ENCODE data around the gene CGB5. TPM values are rescaled to one million over a fixed set of nuclear protein-coding genes. Genes with fewer than 3 reads are reported as not detected.
"Not testable (repeated sequence)": the region's sequence is repeated elsewhere in the genome, so short reads cannot be mapped to it uniquely, and the experiment has no call there.

Gene CGB5
- total RNA-seq, 1 experiment from 2014 or later = 0.16 TPM

DNA sequence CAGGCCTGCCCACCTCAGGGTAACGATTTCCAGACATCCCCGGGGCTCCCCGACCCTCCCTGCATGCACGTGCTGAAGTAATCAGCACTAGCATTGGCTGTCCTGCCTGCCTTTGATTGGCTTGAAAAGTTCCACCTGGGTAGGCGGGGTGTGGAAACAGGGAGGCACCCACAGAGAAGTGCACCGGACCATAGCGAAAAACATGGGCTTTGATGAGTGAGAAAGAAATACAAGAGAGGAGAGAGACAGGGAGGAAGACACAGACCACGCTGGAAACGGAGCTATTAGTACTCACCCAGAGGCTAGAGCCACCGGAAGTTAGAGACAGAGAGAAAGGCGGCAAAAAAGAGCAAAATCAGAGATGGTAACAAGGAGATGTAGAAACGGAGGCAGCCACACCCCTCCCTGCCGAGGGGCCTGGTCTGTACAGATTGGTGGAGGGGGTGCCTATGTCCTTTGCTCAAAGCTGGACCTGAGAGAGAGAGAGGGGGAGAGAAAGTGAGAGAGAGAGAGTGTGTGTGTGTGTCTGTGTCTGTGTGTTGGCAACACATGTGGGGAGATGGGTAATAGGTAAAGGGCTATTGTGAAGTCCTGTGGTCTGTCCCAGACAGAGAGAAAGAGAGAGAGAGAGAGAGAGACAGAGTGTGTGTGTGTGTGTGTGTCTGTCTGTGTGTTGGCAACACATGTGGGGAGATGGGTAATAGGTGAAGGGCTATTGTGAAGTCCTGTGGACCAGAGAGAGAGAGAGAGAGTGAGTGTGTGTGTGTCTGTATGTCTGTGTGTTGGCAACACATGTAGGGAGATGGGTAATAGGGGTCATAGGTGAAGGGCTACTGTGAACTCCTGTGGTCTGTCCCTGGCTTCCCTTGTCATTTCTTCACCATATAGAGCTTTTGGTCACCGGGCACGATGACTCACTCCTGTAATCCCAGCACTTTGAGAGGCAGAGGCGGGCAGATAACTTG lies 22.4 kb upstream of the CGB5 start:
- peak; percentile 76 for DNase-seq (ENCODE audit: low read depth)

GRCh38 chr19:49022116-49022515 lies 21.5 kb upstream of the CGB5 start:
- DNase-seq (ENCODE audit: low read depth) = no peak

DNA sequence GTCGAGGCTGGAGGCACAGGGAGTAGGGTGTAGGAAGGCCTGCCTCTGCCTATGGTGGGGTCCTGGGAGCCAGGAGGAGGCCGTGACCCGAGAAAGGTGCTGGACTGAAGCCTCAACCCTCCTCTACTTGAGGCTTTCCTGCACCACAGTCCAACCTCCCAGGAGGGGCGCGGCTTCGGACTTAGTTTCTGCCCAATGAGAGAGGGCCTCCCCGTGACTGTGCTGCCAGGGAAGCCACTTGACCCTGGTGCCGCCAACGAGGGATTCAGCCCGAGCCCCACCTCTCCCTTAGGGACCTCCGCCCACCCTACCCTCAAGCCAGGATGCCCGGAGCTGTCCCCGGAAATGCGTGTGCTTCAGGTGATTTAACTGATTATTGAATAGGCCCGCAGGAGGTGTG lies 19.4 kb upstream of the CGB5 start, which contains the start of gene CGB3:
Gene CGB3, minus strand, starts transcription at position 101 of the 400 bp plus-strand sequence. CDS start 362 bp downstream, outside the sequence.
- not testable (repeated sequence) for DNase-seq (ENCODE audit: low read depth)

GRCh38 chr19:49025088-49025487 lies 18.6 kb upstream of the CGB5 start:
- not testable (repeated sequence) for DNase-seq (ENCODE audit: low read depth)

GRCh38 chr19:49025599-49025998 lies 18.0 kb upstream of the CGB5 start:
- not testable (repeated sequence) for DNase-seq (ENCODE audit: low read depth)

GRCh38 chr19:49028686-49029085 lies 15.0 kb upstream of the CGB5 start:
- not testable (repeated sequence) for DNase-seq (ENCODE audit: low read depth)

GRCh38 chr19:49029749-49030148 lies 13.9 kb upstream of the CGB5 start:
- not testable (repeated sequence) for DNase-seq (ENCODE audit: low read depth)

DNA sequence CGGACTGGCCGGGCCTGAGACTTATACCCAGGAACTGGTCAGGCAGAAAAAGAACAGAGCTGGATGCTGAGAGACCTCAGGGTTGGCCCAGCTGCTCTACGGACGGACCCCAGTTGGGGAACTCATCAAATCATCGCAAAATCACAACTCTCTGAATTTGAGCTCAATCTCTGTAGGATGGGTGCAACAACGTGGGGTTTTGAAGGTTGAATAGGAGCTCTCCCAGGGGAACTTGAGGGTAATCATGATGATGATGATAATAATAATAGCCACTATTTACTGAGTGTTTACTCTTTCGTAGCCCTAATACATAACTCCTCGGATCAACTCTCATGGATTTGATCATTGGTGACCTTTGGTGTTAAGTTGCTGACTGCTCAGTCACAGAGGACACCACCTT lies 13.3 kb upstream of the CGB5 start:
- DNase-seq (ENCODE audit: low read depth) = not testable (repeated sequence)

GRCh38 chr19:49031642-49032301 lies 11.9 kb upstream of the CGB5 start, which contains the start of gene CGB2:
Gene CGB2 (plus strand): TSS chr19:49031890. CDS start chr19:49032096, 206 bp downstream.
- DNase-seq (ENCODE audit: low read depth) = not testable (repeated sequence)

- DNase-seq (ENCODE audit: low read depth) = not testable (repeated sequence)
Measured at GRCh38 chr19:49036815-49037214, 6.8 kb upstream of the CGB5 start, which contains the start of gene CGB1. Gene CGB1 (minus strand): TSS chr19:49036895. CDS start chr19:49036711, 184 bp downstream.

DNA sequence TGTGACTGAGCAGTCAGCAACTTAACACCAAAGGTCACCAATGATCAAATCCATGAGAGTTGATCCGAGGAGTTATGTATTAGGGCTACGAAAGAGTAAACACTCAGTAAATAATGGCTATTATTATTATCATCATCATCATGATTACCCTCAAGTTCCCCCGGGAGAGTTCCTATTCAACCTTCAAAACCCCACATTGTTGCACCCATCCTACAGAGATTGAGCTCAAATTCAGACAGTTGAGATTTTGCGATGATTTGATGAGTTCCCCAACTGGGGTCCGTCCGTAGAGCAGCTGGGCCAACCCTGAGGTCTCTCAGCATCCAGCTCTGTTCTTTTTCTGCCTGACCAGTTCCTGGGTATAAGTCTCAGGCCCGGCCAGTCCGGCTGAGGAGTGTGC lies 5.5 kb upstream of the CGB5 start:
- DNase-seq (ENCODE audit: low read depth) = not testable (repeated sequence)

GRCh38 chr19:49038557-49039276 lies 4.9 kb upstream of the CGB5 start:
- DNase-seq (ENCODE audit: low read depth) = peak; percentile 86

DNA sequence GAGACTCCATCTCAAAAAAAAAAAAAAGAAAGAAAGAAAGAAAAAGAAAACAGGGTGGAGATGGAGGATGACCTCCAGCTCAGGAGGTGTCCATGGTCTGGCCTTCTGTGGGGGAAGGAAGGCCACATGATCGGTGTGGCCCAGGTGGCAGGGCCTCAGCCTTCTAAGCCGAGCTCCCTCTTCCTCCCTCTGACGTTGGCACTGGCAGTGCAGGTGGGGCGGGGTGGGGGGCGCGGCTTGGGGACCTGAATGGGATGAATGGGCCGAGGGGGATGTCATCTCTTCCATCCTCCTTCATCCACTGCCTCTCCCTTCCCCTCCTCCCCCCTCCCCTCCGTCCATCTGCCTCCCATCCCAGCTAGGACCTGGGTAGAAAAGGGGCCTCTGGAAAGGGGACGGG lies 3.9 kb upstream of the CGB5 start:
- not testable (repeated sequence) for DNase-seq (ENCODE audit: low read depth)

DNA sequence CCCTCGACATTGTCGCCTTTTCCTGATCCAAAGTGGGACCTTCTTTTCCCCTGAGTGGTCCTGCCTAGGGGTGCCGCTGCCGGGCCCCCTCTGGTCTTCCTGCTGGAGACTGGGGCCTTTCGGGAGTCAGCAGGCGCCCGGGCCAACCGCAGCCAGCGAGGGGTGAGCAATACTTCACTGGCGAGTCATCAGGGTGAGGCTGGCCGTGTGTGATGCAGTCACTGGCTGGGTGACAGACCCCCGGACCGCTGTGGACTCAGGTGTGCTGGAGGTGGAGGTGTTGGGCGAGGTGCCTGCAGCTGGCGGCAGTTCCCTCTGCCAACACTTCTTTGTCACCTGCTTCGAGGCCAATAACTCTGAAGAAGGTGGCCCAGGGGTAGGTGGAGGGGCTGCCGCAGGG lies 1.5 kb upstream of the CGB5 start:
- DNase-seq (ENCODE audit: low read depth) = peak; percentile 71

DNA sequence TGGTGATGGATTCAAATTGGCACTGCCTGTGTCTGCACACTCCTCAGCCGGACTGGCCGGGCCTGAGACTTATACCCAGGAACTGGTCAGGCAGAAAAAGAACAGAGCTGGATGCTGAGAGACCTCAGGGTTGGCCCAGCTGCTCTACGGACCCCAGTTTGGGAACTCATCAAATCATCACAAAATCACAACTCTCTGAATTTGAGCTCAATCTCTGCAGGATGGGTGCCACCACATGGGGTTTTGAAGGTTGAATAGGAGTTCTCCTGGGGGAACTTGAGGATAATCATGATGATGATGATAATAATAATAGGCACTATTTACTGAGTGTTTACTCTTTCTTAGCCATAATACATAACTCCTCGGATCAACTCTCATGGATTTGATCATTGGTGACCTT lies 982 bp upstream of the CGB5 start:
- DNase-seq (ENCODE audit: low read depth) = not testable (repeated sequence)

DNA sequence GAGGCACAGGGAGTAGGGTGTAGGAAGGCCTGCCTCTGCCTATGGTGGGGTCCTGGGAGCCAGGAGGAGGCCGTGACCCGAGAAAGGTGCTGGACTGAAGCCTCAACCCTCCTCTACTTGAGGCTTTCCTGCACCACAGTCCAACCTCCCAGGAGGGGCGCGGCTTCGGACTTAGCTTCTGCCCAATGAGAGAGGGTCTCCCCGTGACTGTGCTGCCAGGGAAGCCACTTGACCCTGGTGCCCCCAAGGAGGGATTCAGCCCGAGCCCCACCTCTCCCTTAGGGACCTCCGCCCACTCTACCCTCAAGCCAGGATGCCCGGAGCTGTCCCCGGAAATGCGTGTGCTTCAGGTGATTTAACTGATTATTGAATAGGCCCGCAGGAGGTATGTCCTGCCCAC lies 5.4 kb downstream of the CGB5 start, which contains the start of gene CGB8:
Gene CGB8, minus strand, starts transcription at position 101 of the 400 bp plus-strand sequence. CDS start 372 bp downstream, outside the sequence.
- not testable (repeated sequence) for DNase-seq (ENCODE audit: low read depth)

GRCh38 chr19:49049834-49050233 lies 6.2 kb downstream of the CGB5 start:
- DNase-seq (ENCODE audit: low read depth) = not testable (repeated sequence)

DNA sequence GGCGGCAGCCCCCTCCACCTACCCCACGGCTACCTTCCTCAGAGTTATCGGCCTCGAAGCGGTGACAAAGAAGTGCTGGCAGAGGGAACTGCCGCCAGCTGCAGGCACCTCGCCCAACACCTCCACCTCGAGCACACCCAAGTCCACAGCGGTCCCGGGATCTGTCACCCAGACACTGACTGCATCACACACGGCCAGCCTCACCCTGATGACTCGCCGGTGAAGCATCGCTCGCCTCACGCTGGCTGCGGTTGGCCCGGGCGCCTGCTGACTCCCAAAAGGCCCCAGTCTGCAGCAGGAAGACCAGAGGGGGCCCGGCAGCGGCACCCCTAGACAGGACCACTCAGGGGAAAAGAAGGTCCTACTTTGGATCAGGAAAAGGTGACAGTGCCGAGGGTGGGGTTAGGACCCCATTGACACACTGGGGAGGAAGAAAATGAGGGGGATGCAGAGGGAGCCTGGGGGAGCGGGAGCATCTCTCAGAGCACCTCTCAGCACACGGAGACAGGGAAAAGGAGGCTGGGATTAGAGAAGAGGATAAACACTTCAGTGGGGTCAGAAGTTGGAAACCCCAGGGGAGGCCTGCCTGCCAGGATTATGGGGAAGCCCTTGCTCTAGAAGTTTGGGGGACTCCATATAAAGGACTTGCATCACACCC lies 6.9 kb downstream of the CGB5 start:
- peak; percentile 87 for DNase-seq (ENCODE audit: low read depth)

DNA sequence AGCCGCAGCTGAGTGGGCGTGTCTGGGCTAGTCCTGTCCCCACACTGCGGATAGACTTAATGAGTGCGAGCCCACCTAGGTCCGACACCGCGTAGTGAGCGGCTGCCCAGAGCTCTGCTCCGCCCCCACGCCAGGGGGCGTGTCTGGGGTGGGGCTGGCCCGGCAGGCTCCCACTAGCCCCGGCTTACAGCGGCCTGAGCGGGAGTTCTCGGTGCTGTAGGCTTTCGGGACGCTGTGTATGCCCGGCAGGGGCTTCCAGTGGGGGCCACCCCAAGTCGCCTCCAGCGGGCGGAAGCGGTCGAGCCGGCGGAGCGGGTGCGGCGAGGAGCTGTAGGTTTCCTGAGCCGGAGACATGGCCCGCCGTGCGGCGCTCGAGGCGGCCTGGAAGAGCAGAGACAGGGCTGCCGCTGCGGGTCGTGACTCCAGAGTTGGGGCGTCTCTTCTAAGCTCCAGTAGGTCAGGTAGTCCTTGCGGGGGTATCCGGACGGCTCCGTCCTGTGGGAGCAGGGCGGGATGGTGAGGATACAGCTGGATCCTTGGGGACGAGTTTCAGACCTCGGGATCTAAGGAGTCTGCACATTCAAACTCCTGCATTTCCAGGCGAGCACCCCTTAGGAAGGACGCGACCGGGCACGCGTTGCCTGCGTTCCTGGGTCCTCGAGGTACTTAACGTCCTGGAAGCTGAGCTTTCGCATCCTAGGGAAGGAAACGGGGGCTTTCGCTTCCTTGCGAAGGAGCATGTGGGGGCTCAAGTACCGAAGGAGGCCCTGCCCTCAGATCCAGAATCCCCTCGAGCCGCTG lies 12.7 kb downstream of the CGB5 start:
- DNase-seq (ENCODE audit: low read depth) = peak; percentile 58

All from HT1080 (cell line).